Stimulated activated naive CD8-positive, alpha-beta T cell treated with anti-CD3 and anti-CD28 coated beads, Interleukin-15, Interleukin-2, amounts not matched to agents 100 U/mL and 50 U/mL, for 24 hours (primary cell): ENCODE data around the gene STAT6.

Experiments
- ATAC-seq: fragments of 150-1000 bp; cut with Tn5 transposase; one replicate; pipeline ENCODE4 v1.10.0; 2021
- DNase-seq: peaks from one replicate; pipeline ENCODE4 v3.0.0; 2021

The STAT6 gene

DNA sequence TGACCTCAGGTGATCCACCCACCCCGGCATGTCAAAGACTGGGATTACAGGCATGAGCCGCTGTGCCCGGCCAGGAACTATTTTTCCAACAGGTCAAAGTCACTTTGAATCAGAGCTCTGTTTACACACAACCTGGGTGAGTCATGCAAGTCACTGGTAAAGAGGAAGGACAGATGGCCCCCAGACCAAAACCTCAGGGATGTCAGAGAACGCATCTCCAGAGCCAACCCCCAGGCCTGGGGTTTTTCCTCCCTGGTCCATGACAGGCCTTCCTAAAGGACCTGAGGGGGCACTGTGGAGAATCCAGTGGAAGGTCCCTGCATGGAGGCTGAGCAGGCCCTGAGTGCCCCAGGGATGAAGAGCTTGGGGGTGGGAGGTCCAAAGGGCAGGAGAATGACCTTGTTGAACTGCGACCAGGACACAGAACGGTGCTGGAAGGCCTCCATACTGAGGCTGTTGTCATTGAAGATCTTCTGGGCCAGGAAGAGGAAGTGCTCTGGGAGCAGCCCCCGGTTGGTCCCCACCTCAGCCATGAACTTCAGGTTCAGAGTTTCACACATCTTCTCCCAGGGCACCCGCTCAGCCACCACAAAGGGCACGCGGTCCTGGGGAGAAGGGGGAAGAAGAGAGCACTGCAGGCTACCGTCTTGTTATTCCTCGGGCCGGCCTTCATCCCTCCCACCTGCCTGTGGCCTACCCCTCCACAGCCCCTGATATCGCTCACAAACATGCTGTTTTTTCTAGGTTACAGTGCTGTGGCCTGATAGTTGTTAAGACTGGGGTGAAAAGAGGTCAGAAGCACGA, 9.1 kb downstream of the STAT6 start:
- ATAC-seq (peak; percentile 19), DNase-seq (no peak)

DNA sequence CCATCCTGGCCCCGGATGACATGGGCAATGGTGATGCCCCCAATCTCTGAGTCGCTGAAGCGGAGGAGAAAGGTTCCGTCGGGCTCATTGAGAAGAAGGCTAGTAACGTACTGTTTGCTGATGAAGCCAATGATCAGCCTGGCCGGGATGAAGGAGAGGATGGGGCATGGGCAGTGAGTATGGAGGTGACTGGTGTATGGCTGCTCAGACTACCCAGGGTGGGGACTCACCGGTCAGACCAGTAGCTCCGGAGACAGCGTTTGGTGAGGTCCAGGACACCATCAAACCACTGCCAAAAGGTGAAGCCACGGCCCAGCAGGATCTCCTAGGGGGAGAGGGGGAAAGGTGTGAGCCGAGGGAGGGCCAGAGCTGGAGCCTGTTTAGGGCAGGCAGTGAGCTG, 11.4 kb downstream of the STAT6 start:
- DNase-seq (no peak), ATAC-seq (no peak)

DNA sequence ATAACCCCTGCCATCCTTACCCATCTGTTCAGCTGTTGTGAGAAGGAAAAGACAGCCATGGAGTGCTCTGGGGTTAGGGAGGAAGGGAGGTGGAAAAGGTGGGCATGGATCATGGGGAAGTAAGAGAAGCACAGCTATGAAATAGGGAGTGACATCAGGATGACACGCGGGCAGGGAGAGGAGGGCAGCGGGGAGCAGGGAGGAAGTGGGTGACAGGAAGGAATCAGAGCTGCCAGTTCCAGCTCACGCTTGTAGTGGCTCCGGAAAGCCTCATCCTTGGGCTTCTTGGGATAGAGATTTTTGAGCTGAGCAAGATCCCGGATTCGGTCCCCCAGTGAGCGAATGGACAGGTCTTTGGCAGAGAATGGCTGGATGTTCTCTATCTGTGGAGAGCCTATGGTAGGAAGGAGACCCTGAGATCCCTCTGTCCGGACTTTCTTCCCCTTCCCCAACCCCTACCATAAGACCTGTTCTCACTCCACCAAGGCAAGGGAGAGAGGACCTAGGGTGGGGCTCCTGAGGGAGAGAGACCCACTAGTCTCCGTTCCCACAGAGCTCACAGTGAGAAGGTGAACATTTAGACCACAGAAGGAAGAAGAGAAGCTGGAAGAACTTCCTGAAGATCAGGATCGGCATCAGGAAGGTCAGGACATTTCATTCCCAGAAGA, 12.0 kb downstream of the STAT6 start:
- ATAC-seq (no peak), DNase-seq (no peak)

DNA sequence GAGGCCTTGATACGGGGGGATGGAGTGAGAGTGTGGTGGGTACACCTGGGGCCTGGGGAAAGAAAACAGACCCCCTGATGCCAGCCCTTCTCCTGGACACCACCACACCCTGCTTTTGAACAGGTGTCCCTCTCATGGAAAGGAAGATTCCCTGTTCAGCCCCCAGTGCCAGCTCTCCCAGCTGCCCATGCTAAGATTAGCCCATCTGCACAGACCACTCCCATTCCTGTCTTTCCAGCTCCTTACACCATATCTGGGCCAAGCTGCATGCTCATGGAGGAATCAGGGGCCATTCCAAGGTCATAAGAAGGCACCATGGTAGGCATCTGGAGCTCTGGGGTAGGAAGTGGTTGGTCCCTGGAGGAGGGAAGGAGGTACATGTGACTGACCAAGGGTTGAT, 12.6 kb downstream of the STAT6 start:
- no peak for DNase-seq
- ATAC-seq: no peak

DNA sequence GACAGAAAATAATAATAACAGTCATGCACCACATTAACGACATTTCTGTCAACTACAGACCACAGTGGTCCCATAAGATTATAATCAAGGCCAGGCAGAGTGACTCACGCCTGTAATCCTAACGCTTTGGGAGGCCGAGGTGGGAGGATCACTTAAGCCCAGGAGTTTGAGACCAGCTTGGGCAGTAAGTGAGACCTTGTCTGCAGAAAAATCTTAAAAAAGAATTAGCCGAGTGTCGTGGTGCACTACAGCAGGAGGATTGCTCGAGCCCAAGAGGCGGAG, 13.7 kb downstream of the STAT6 start:
- ATAC-seq: no peak
- DNase-seq: no peak

DNA sequence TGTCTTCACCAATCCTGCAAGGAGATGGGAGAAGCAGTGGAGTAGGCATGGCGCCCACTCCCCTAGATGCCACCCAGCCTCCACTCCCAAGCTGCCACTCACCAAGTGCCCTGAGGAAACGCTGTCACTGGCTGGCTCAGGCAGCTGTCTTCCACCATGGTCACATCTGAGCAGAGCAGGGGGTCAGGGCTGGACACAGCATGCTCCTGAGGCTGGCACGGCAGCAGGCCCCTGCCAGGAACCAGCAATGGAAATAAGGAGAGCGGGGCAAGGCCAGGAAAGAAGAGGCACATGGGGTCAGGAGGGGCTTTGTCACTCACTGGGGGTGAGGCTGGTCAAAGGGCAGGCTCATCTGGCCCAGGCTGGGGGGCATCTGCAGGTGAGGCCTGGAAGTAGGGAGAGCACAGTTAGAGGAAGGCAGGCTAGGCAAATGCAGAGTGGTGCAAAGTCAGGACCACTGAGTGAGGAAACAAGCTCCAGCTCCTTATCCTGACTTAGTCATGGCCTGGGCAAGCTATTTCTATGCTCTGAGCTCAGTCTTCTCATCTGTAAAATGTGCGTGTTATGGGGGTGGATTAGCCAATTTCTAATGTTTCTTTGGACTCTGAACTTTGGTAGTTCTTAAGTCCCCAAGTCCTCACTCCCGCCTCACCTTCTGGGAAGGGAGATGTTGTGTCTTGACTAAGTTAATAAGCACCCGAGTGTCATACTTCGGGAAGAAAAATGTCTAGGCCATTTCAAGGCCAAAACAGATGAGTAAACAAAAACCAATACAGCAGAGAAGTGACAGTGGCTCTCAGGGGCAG, 14.2 kb downstream of the STAT6 start:
- ATAC-seq (no peak), DNase-seq (no peak)

DNA sequence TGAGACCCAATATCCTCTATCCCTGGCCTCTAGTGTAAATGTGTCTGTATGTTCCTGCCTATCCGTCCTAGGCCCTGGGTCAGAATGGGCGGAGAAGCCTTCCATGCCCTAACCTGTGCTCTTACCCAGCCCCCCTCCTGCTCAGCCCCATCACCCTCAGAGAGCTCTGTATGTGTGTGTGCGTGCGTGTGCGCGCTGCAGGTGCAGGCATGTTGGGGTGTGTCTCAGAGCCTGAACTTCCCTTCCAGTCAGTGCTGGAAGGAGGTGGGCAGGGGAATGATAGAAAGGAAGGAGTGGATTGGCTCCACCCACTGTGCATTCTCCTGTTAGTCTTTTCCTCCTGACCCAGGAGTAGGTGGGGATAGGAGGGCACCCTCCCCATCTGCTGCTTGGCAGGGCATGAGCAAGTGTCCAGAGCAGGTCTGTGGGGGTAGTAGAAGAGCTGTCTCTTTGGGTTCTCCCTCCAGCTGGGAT, 15.0 kb downstream of the STAT6 start:
- DNase-seq: no peak
- ATAC-seq: no peak

DNA sequence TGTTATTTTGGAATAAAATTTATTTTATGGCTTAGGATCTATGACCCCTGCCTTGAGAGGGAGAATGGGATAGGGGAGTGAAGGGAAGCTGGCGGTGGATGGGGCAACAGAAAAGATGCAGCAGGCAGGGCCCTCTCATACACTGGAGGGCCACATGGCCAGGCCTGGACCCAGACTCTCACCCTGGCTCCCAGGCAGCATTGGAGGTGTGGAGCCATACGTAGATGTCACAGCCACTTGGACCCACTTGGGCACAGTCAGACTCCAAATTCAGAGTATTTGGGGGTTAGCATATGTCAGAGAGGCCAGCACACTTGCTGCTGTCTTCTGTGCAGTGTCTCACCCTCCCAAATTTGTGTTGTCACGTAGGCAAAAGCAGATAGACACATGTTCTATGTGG, 15.7 kb downstream of the STAT6 start:
- ATAC-seq (no peak), DNase-seq (no peak)

DNA sequence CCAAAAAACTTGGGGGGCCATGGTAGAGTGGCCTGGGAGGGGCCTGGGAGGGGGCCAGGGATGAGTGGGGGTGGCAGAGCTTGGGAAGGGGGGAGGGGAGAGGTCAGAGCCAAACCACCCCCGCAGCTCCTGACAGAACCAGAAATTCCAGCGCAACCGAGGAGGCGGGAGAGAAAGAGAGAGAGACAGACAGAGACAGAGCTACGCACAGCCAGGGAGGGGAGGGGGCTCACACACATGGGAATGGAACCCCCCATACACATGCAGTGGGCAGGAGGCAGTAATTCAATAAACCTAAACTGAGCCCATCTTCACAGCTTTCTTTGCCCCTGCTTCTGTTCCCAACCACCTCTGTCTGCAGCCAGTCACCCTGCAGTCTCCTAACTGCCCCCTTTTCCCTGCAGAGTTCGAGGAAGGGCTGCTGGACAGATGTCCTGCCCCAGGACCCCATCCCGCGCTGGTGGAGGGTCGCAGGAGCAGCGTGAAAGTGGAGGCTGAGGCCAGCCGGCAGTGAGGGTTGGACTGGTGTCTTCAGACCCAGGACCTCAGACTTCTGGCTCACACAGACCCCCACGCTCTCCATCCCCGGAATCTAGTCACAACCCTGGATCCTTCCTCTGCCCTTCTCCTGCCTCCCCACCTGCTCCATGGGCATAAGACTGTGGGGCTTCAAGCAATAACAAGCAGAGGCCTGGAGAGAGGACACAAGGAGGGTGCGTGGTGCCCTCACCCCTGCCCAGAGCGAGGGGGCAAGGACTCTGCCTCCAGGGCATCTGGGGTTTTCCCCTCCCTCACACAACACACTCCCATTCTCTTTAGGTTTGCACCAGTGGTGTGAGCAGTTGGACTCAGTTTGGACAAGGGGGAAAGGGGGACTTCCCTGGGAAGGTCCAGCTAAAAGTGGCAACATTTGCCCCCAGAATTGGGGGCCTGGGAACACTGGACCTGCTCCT, 16.7 kb downstream of the STAT6 start:
- ATAC-seq: no peak
- DNase-seq: no peak

DNA sequence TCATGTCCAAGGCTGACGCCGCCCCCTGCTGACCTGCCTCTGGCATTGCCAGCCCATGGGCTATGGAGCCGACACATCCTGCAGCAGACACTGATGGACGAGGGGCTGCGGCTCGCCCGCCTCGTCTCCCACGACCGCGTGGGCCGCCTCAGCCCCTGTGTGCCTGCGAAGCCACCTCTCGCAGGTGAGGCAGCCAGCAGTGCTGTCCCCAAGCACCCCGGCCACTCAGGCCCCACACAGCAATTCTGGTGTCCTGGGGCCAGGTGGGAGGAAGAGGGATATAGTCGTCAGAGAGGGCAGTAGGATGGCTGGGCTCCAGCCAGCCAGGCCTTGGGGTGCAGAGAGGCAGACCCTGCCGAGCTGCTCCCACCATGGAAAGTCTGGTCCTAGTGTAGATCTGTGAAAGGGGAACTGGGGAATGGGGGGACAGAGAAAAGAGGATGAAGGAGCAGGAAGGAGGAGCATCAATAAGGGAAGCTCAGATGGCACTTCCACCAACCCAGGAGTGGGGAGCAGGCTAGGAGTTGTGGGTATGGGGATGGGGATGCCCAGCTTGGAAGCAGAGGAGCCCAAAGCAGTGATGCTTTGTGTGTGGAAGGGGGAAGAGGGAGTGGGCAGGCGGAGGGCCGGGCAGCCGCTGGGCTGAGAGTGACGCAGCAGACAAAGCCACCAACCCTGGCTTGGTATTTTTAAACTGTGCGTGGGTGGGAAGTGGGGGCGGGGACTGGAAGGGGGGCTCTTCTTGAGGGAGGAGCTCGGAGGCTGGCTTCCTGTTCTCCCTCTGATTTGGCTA, 17.6 kb downstream of the STAT6 start:
- peak; percentile 83 for DNase-seq
- peak; percentile 38 for ATAC-seq

DNA sequence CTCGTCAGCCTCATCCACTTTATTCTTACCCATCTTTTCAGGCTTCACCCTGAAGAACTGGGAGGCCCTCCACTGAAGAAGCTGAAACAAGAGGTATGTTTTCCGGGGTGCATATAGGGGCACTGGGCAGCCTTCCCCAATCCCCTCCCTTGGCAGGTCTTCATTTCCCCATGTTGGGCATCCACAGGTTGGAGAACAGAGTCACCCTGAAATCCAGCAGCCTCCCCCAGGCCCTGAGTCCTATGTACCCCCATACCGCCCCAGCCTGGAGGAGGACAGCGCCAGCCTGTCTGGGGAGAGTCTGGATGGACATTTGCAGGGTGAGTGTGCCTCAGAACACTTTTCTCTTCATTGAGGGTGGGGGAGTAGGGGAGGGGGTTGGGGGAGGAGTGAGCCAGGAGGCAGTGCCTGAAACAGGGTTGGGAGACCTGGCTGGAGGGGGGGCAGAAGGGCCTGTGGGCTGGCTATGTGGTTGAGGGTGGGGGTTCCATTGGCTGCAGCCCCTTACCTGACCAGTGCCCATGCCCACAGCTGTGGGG, 18.2 kb downstream of the STAT6 start:
- no peak for DNase-seq
- ATAC-seq: no peak

DNA sequence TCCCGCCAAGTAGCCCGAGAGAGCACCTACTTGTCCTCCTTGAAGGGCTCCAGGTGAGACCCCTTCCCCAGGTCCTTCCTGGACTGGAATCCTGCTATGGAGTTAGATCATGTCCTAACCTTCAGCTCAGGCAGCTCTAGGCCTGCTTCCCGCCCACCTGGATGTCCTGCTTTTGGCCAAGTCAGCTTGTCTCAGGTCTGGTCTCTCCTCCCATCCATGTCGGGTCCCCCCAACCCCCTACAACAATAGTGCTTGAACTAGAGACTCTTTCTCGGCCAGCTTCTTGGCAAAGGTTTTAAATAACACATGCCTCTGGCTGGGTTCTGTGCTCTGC, 18.7 kb downstream of the STAT6 start:
- DNase-seq: no peak
- ATAC-seq: no peak

DNA sequence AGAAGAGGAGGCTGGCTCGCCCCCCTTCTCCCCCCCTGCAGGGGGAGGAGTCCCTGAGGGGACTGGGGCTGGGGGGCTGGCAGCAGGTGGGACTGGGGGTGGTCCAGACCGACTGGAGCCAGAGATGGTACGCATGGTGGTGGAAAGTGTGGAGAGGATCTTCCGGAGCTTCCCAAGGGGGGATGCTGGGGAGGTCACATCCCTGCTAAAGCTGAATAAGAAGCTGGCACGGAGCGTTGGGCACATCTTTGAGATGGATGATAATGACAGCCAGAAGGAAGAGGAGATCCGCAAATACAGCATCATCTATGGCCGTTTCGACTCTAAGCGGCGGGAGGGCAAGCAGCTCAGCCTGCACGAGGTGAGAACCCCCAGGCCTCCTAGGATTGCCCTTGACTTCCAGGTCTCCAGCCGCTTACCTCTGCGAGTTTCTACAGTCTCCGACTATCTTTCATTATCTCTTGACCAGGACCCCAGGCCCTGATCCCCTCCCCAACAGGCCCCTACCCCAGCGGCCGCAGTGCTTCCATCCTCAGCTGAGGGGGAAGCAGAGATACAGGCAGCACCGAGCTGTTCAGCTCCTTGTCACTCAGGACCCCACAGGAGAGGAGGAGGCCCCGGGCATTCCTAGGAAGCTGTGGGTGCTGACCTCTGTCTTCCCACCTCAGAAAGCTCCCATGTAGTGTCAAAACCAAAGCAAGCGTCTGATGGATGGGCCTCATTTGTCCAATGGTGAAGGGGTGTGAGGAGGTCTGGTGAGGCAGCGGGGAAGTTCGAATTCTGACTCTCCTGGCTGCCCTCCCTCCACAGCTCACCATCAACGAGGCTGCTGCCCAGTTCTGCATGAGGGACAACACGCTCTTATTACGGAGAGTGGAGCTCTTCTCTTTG, 19.3 kb downstream of the STAT6 start:
- ATAC-seq (no peak), DNase-seq (no peak)

DNA sequence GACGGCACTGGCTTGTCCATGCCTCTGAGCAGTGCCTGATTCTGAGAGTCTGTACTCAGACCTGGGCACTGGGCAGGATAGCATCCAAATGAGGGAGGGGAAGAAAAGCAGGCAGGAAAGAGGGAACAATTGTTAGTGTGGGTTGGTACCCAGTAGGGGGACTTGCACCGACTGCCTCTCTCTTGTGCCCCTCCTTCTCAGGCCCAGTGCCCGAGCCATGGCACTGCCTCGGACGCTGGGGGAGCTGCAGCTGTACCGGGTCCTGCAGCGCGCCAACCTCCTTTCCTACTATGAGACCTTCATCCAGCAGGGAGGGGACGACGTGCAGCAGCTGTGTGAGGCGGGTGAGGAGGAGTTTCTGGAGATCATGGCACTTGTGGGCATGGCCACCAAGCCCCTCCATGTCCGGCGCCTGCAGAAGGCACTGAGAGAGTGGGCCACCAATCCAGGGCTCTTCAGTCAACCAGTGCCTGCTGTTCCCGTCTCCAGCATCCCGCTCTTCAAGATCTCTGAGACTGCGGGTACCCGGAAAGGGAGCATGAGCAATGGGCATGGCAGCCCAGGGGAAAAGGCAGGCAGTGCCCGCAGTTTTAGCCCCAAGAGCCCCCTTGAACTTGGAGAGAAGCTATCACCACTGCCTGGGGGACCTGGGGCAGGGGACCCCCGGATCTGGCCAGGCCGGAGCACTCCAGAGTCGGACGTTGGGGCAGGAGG, 20.1 kb downstream of the STAT6 start:
- ATAC-seq: no peak
- no peak for DNase-seq

DNA sequence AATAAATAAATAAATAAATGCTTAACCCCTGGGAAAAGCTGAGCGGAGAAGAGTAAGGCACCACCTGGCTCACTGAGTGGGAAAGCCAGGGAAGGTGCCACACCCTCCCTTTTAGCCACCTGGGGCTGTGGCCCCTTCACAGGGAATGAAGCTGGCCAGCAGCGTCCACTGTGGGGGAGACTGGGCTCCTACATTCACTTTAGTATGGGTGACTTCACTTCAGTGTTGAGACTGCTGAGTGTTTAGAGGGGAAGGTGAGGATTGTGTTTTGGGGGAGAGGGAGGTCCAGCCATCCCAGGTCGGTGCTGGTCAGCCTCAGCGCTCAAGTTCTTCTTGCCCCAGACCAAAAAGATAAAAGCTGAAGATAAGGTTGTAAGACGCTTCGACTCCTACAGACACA, 20.7 kb downstream of the STAT6 start:
- ATAC-seq (no peak), DNase-seq (no peak)

DNA sequence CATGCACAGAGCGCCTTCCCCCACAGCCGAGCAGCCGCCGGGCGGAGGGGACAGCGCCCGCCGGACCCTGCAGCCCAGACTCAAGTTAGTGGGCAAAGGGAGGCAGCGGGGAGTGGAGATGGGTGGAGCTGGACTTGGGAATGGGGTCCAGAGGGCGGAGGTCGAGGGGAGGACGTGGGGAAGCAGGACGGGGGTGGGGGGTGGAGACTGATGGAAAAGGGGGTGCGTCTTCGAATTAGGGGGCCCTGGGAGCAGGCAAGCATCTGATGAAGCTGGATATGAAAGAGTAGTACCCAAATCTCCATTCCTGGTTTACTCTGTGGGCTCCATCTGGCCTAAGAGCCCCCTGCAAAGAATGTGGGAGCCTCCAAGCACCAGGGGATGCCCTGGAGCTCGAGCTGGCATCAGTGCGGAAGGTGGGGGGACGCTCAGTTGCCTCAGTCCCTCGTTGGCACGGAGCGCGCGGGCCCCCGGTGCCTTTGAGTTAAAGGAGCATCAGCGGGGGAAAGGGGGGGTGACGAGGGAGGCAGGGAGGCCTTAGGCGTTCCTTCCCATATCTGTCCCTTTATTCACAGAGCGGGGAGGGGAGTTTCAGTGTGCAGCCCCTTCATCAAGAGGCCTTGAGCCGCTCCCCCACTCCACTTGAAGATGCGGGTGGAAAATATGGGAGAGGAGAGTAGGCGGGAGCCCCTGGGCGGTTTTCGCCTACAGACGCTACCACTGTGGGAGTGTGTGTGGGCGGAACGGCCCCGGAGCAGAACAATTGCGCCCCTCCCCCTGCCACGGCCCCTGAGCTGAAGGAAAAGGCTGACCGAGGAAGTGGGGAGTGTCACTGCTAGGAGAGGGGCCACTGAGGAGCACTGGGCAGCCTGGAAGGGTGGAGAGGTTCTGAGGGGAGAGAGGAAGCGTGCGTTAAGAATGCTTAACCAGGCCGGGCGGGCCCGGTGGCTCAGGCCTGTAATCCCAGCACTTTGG, 21.6 kb downstream of the STAT6 start:
- peak; percentile 2 for ATAC-seq
- DNase-seq: peak; percentile 70

DNA sequence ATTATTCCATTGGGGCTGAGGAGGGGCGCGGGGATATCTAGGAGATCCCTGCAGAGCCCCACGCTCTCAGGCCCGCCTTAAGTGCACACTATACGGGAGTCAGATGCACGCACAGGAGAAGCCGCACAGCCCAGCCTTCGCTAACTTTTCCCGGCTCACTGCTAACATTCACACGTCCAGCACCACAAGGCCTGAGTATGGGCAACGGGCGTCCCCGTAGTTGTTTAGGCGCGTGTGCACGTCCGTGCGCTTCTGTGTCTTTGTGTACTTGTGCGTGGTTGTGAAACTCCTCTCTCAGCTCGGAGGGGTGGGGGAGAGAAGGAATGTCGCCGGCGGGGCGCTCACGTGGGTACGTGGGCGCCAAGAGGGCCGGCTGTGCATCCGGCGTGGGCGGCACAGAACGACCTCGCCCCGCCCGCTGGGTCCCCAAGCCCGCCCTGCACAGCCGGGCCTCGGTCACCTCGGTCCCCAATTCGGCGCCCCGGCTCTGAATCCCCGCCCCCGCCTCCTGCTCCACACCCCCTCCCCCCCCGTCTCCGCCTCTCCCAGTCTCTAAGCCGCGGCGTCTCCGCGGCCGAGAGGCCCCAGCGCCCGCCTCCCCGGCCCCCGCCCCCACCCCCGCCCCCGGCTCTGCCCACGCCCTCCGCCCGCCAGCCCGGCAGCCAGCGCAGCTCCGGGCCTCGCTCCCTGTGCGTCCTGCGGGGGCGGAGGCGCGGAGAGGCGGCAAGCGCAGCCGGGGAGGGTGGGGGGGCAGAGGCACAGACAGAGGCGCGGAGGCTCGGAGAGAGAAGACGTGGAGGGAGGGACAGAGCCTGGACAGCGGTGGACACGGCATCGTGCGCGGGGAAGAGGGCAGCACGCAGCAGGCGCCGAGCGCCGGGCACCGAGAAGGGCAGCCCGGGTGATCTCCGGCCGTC, 22.6 kb downstream of the STAT6 start, which contains the start of gene NAB2:
Gene NAB2, plus strand, starts transcription at position 761 of the 917 bp plus-strand sequence. CDS start 158 bp downstream, outside the sequence.
- DNase-seq (peak; percentile 92), ATAC-seq (peak; percentile 42)
